Progenitor cell of endocrine pancreas (in vitro differentiated cells): ENCODE data around the gene MRPS5. TPM values are rescaled to one million over a fixed set of nuclear protein-coding genes. Genes with fewer than 3 reads are reported as not detected.

Source experiments
- DNase-seq: peaks from one replicate; pipeline ENCODE4 v3.0.0; 2021; ENCODE audit warnings: low spot score; ENCODE audit not compliant: unreplicated experiment
- H3K27ac Mint-ChIP-seq: 2 replicates; pipeline ENCODE4 v1.8.0; 2021; ENCODE audit warnings: mild to moderate bottlenecking, moderate library complexity, mixed read lengths
- H3K27me3 Mint-ChIP-seq: 2 replicates; pipeline ENCODE4 v1.8.0; 2021; ENCODE audit warnings: mixed read lengths
- H3K36me3 Mint-ChIP-seq: 2 replicates; pipeline ENCODE4 v1.8.0; 2022; ENCODE audit warnings: mixed read lengths; ENCODE audit not compliant: insufficient read depth
- H3K4me1 Mint-ChIP-seq: 2 replicates; pipeline ENCODE4 v1.8.0; 2021; ENCODE audit warnings: low read depth, mixed read lengths
- H3K4me3 Mint-ChIP-seq: 2 replicates; pipeline ENCODE4 v1.8.0; 2021; ENCODE audit warnings: low read depth, mild to moderate bottlenecking, moderate library complexity, mixed read lengths
- H3K9me3 Mint-ChIP-seq: 2 replicates; pipeline ENCODE4 v1.8.0; 2021; ENCODE audit warnings: low read depth, mixed read lengths
- CTCF ChIP-seq: fragments of 200-600 bp; sonication (generic); IDR thresholded peaks from one replicate; pipeline ENCODE4 v1.5.0; 2021; ENCODE audit warnings: antibody characterized with exemption, mild to moderate bottlenecking; ENCODE audit not compliant: unreplicated experiment
- total RNA-seq: library from RNA; stranded (reverse); gene quantifications from 2 replicates; pipeline ENCODE4 v1.2.1, GENCODE V29; 2021

MRPS5 gene
- total RNA-seq, 1 donor from 2014 or later = 62.5 TPM

GRCh38 chr2:95077861-95078603 is 43.6 kb downstream of the MRPS5 start:
- Mint-ChIP-seq H3K27me3 (peaks cover 18% of the 10 kb centered on the region), H3K9me3 (no peaks in the 10 kb centered on the region), H3K4me3 (peak overlapping the region; percentile 72), H3K36me3 (no peaks in the 10 kb centered on the region), H3K27ac (peak overlapping the region; percentile 8), H3K4me1 (peaks cover 9% of the 10 kb centered on the region)
- DNase-seq = no peak
- TF ChIP-seq CTCF = no peak

GRCh38 chr2:95077530-95077825 is 44.1 kb downstream of the MRPS5 start:
- Mint-ChIP-seq H3K9me3 (no peaks in the 10 kb centered on the region), H3K27me3 (peaks cover 18% of the 10 kb centered on the region), H3K4me3 (peak overlapping the region; percentile 72), H3K4me1 (peaks cover 9% of the 10 kb centered on the region), H3K36me3 (no peaks in the 10 kb centered on the region), H3K27ac (no peak overlapping the region)
- no peak for DNase-seq
- no peak for TF ChIP-seq CTCF

DNA sequence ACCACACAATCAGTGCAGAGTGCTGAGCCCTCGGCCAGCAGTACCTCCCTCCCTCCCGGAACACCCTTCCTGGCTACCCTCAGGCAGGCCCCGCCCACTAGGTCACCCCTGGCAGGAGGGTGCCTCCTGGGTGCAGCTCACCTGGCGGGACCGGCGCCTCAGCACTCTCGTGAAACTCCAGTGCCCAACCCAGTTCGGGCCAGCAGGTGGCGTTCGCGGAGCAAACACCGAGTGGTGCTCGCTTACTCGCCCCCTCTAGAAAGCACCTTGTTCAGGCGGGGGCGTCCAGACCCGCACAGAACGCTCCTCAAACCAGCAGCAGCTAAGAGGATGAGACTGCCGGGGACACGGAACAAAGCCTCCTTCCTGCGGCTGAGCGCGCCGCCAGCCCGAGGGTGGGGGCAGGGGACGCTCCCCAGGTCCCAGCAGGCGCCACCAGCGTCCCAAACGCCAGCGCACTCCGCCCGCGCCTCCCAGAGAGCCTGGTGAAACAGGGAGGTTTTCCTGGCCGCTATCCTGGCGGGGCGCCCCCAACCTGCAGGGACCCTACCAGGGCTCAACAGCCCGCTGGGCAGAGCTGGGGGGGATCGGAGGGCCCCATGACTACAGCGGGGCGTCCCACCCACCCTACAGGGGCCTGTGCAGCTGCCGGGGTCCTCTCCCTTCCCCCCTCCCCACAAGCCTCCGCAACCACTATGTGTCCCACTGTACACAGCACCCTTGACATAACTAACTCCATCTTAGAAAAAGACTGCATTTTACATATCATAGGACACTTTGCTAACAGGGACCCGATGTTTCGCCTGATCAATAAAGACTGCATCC is 44.7 kb downstream of the MRPS5 start:
- H3K27me3 Mint-ChIP-seq = peaks cover 23% of the 10 kb centered on the region
- H3K36me3 Mint-ChIP-seq = no peaks in the 10 kb centered on the region
- TF ChIP-seq CTCF = peak; percentile 97
- no peak overlapping the region for H3K27ac Mint-ChIP-seq
- peaks cover 9% of the 10 kb centered on the region for H3K4me1 Mint-ChIP-seq
- peak; percentile 81 for DNase-seq
- no peaks in the 10 kb centered on the region for H3K9me3 Mint-ChIP-seq
- H3K4me3 Mint-ChIP-seq = peak overlapping the region; percentile 72

DNA sequence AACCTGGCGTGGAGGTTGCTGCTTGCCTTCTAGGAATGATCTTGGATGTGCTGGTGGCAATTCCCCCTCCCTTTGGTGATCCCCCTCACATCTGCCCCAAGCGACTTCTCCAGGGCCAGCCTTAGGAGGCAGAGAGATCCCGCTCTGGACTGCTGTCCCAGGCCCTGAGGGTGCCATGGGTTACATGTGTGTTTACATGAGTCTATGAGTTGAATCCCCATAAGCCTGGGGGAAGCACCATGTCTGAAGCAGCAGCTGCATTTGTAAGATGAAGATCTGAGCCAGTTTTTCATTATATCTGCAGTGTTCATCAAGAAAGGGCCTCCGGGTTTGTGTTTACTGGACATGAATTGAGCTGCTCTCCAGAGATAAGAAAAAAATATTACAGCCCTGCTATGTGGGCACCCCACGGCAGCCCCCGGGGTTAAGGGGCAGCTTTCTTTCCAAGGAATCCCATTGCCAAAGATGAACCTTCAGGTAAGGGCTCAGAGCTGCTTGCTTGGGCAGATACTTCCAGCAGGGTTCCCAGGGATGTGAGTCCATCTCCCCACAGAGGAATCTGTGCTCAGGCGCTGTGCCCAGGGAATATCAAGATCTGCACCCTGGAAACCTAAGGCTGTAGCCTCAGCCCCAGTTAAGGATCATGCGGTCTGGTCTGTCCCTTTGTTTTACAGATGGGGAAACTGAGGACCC is 46.0 kb downstream of the MRPS5 start:
- H3K27ac Mint-ChIP-seq = no peak overlapping the region
- no peaks in the 10 kb centered on the region for H3K36me3 Mint-ChIP-seq
- TF ChIP-seq CTCF = no peak
- DNase-seq = no peak
- H3K9me3 Mint-ChIP-seq = no peaks in the 10 kb centered on the region
- no peak overlapping the region for H3K4me3 Mint-ChIP-seq
- peaks cover 23% of the 10 kb centered on the region for H3K27me3 Mint-ChIP-seq
- H3K4me1 Mint-ChIP-seq = peaks cover 9% of the 10 kb centered on the region

- Mint-ChIP-seq H3K27ac (no peak overlapping the region), H3K9me3 (no peaks in the 10 kb centered on the region), H3K27me3 (peaks cover 21% of the 10 kb centered on the region), H3K4me1 (peaks cover 9% of the 10 kb centered on the region), H3K4me3 (no peak overlapping the region), H3K36me3 (no peaks in the 10 kb centered on the region)
- no peak for TF ChIP-seq CTCF
- no peak for DNase-seq
Observed at GRCh38 chr2:95074663-95075439, 46.8 kb downstream of the MRPS5 start.
